ENCODE data around the gene VSTM2A.
"Not testable (repeated sequence)": the region's sequence is repeated elsewhere in the genome, so short reads cannot be mapped to it uniquely, and the experiment has no call there.

The VSTM2A gene

GRCh38 chr7:54541669-54542625 lies at the start of gene VSTM2A:
Gene VSTM2A, plus strand, starts transcription at chr7:54542375. Its CDS starts 356 bp downstream, at chr7:54542731.
- DNase-seq: no peak

GRCh38 chr7:54504531-54504930 lies 37.6 kb upstream of the VSTM2A start:
- not testable (repeated sequence) for DNase-seq

GRCh38 chr7:54529568-54529967 lies 12.6 kb upstream of the VSTM2A start:
- DNase-seq: no peak

GRCh38 chr7:54538122-54538521 lies 4.1 kb upstream of the VSTM2A start:
- no peak for DNase-seq

GRCh38 chr7:54543051-54543488 lies 895 bp downstream of the VSTM2A start:
- DNase-seq: no peak

- DNase-seq: no peak
These were observed 2.0 kb downstream of the VSTM2A start for GRCh38 chr7:54544149-54544526.

GRCh38 chr7:54544527-54545240 lies 2.5 kb downstream of the VSTM2A start:
- DNase-seq: no peak

GRCh38 chr7:54545241-54545563 lies 3.0 kb downstream of the VSTM2A start:
- no peak for DNase-seq

- no peak for DNase-seq
These were observed 4.2 kb downstream of the VSTM2A start for GRCh38 chr7:54546081-54546985.

GRCh38 chr7:54546986-54547314 lies 4.8 kb downstream of the VSTM2A start:
- no peak for DNase-seq

- DNase-seq: no peak
These were observed 8.3 kb downstream of the VSTM2A start for GRCh38 chr7:54550471-54550870.

- DNase-seq: no peak
These were observed 13.9 kb downstream of the VSTM2A start for GRCh38 chr7:54556121-54556520.

GRCh38 chr7:54559401-54559800 lies 17.2 kb downstream of the VSTM2A start:
- DNase-seq: no peak

GRCh38 chr7:54560198-54560597 lies 18.0 kb downstream of the VSTM2A start:
- no peak for DNase-seq

GRCh38 chr7:54560723-54561122 lies 18.5 kb downstream of the VSTM2A start:
- no peak for DNase-seq

GRCh38 chr7:54563329-54563916 lies 21.2 kb downstream of the VSTM2A start:
- no peak for DNase-seq

- no peak for DNase-seq
These were observed 23.3 kb downstream of the VSTM2A start for GRCh38 chr7:54565432-54565831.

GRCh38 chr7:54581511-54581910 lies 39.3 kb downstream of the VSTM2A start:
- no peak for DNase-seq

- DNase-seq: no peak
These were observed 49.5 kb downstream of the VSTM2A start for GRCh38 chr7:54591404-54592386.

GRCh38 chr7:54596747-54597146 lies 54.6 kb downstream of the VSTM2A start:
- DNase-seq: no peak

- DNase-seq: no peak
These were observed 73.4 kb downstream of the VSTM2A start for GRCh38 chr7:54615537-54615936.

Data from MV-4-11 (cell line).